Measurements from ENCODE around the gene TRIP4. TPM values are rescaled to one million over a fixed set of nuclear protein-coding genes. Genes with fewer than 3 reads are reported as not detected.

Gene TRIP4
- polyA plus RNA-seq, 1 donor from 2014 or later = 20.8 TPM

DNA sequence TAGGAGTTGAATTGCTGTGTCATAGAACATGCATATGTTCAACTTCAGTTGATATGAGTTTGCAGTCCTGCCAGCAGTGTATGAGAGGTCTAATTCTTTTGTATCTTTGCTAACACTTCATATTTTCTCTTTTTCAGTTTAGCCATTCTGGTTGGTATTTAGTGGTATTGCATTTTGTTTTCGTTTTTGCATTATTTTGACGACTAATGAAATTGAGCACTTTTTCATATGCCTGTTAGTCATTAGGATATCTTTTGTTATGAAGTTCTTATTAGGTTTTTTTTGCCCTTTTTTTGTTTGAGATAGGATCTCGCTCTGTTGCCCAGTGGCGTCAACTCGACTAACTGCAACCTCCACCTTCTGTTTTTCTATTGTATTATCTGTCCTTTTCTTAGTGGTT, 9.2 kb downstream of the TRIP4 start:
- peaks cover 10% of the 10 kb centered on the region for H3K36me3 ChIP-seq (ENCODE audit: insufficient read depth, low read length)
- H3K9me3 ChIP-seq (ENCODE audit: low read length) = no peaks in the 10 kb centered on the region
- H3F3A ChIP-seq (ENCODE audit: insufficient read depth, low read length, poor library complexity, severe bottlenecking) = no peaks in the 10 kb centered on the region
- H3K27me3 ChIP-seq (ENCODE audit: insufficient read depth, low read depth, low read length) = no peaks in the 10 kb centered on the region
- no peak overlapping the region for H3K4me3 ChIP-seq (ENCODE audit: low read length)
- no peak overlapping the region for H3K9ac ChIP-seq (ENCODE audit: low read length)
- H4K20me1 ChIP-seq (ENCODE audit: insufficient read depth) = no peaks in the 10 kb centered on the region
- H3K4me2 ChIP-seq (ENCODE audit: low read length) = no peak overlapping the region
- no peaks in the 10 kb centered on the region for H3K9me2 ChIP-seq (ENCODE audit: insufficient read depth, low read length)
- H3K27ac ChIP-seq (ENCODE audit: low read length) = no peak overlapping the region
- no peak for TF ChIP-seq EP300 (conservative IDR thresholded peaks at IDR 0.05; ENCODE audit: poor library complexity, severe bottlenecking)
- no peak overlapping the region for H2AFZ ChIP-seq (ENCODE audit: low read depth, low read length)
- no peaks in the 10 kb centered on the region for H3K79me2 ChIP-seq (replicated peaks; ENCODE audit: insufficient read depth, low read length)

DNA sequence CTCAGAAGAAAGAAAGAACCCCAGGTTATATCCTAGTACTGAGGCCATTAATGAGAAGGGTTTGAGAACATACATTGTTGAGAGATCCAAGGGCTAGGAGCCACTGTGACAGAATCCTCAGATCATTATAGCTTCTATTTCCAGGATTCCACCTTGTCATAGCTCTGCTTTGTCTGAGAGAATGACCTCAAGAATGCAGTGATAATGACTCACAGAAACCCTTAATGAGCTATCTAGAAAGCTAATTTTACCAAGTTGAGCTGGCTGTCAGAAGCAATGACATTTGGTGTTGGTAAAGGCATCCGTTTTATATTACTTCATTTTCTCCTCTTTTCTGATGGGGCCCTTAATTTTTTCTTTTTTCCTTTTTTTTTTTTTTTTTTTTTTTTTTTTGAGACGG, 10.9 kb downstream of the TRIP4 start:
- Histone ChIP-seq H3K79me2 (replicated peaks; ENCODE audit: insufficient read depth, low read length) (no peaks in the 10 kb centered on the region), H3K27ac (ENCODE audit: low read length) (no peak overlapping the region), H2AFZ (ENCODE audit: low read depth, low read length) (no peak overlapping the region), H3K9ac (ENCODE audit: low read length) (no peak overlapping the region), H3F3A (ENCODE audit: insufficient read depth, low read length, poor library complexity, severe bottlenecking) (no peaks in the 10 kb centered on the region), H3K36me3 (ENCODE audit: insufficient read depth, low read length) (peaks cover 11% of the 10 kb centered on the region), H3K9me2 (ENCODE audit: insufficient read depth, low read length) (no peaks in the 10 kb centered on the region), H3K4me3 (ENCODE audit: low read length) (no peak overlapping the region), H3K27me3 (ENCODE audit: insufficient read depth, low read depth, low read length) (no peaks in the 10 kb centered on the region), H3K9me3 (ENCODE audit: low read length) (no peaks in the 10 kb centered on the region), H3K4me2 (ENCODE audit: low read length) (no peak overlapping the region), H4K20me1 (ENCODE audit: insufficient read depth) (no peaks in the 10 kb centered on the region)
- TF ChIP-seq, protein P1, sequence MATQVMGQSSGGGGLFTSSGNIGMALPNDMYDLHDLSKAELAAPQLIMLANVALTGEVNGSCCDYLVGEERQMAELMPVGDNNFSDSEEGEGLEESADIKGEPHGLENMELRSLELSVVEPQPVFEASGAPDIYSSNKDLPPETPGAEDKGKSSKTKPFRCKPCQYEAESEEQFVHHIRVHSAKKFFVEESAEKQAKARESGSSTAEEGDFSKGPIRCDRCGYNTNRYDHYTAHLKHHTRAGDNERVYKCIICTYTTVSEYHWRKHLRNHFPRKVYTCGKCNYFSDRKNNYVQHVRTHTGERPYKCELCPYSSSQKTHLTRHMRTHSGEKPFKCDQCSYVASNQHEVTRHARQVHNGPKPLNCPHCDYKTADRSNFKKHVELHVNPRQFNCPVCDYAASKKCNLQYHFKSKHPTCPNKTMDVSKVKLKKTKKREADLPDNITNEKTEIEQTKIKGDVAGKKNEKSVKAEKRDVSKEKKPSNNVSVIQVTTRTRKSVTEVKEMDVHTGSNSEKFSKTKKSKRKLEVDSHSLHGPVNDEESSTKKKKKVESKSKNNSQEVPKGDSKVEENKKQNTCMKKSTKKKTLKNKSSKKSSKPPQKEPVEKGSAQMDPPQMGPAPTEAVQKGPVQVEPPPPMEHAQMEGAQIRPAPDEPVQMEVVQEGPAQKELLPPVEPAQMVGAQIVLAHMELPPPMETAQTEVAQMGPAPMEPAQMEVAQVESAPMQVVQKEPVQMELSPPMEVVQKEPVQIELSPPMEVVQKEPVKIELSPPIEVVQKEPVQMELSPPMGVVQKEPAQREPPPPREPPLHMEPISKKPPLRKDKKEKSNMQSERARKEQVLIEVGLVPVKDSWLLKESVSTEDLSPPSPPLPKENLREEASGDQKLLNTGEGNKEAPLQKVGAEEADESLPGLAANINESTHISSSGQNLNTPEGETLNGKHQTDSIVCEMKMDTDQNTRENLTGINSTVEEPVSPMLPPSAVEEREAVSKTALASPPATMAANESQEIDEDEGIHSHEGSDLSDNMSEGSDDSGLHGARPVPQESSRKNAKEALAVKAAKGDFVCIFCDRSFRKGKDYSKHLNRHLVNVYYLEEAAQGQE (IDR thresholded peaks at IDR 0.05; ENCODE audit: borderline replicate concordance) = no peak
- TF ChIP-seq POLR2AphosphoS5 (IDR thresholded peaks at IDR 0.05) (no peak), EZH2 (IDR thresholded peaks at IDR 0.05; ENCODE audit: borderline replicate concordance, insufficient read depth, low read length, poor library complexity, severe bottlenecking) (no peak), EP300 (conservative IDR thresholded peaks at IDR 0.05; ENCODE audit: poor library complexity, severe bottlenecking) (no peak)

DNA sequence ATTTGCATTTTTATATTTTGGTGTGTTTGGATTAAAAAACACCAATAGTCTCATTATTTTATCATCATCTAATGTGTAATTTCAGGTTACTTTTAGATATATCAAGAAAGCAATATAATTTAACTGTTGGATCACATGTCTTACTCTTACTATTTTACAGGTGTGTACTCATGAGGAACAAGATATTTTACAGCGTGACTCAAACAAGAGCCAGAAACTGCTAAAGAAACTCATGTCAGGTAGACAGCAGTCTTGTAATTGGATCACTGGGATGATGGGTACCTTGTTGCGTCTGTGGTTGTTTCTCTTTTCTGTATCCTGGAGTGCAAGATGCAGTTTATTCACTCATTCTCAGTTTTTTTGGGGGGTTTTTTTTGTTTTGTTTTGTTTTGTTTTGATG, 12.9 kb downstream of the TRIP4 start:
- H3K36me3 ChIP-seq (ENCODE audit: insufficient read depth, low read length) = peaks cover 4% of the 10 kb centered on the region

More for the DNA sequence above, 12.9 kb downstream of the TRIP4 start:
- Histone ChIP-seq H3K27me3 (ENCODE audit: insufficient read depth, low read depth, low read length) (no peaks in the 10 kb centered on the region), H3K4me2 (ENCODE audit: low read length) (no peak overlapping the region), H3K27ac (ENCODE audit: low read length) (no peak overlapping the region), H3K9me3 (ENCODE audit: low read length) (no peaks in the 10 kb centered on the region), H3K9me2 (ENCODE audit: insufficient read depth, low read length) (no peaks in the 10 kb centered on the region), H2AFZ (ENCODE audit: low read depth, low read length) (no peak overlapping the region), H3K4me3 (ENCODE audit: low read length) (no peak overlapping the region), H4K20me1 (ENCODE audit: insufficient read depth) (no peaks in the 10 kb centered on the region), H3F3A (ENCODE audit: insufficient read depth, low read length, poor library complexity, severe bottlenecking) (no peaks in the 10 kb centered on the region), H3K79me2 (replicated peaks; ENCODE audit: insufficient read depth, low read length) (no peaks in the 10 kb centered on the region), H3K9ac (ENCODE audit: low read length) (no peak overlapping the region)
- TF ChIP-seq, protein P1 (IDR thresholded peaks at IDR 0.05; ENCODE audit: borderline replicate concordance) = no peak
- TF ChIP-seq TAF1 (IDR thresholded peaks at IDR 0.05; ENCODE audit: low read depth) = no peak
- no peak for TF ChIP-seq EZH2 (IDR thresholded peaks at IDR 0.05; ENCODE audit: borderline replicate concordance, insufficient read depth, low read length, poor library complexity, severe bottlenecking)
- no peak for TF ChIP-seq POLR2AphosphoS5 (IDR thresholded peaks at IDR 0.05)
- TF ChIP-seq, protein P2, sequence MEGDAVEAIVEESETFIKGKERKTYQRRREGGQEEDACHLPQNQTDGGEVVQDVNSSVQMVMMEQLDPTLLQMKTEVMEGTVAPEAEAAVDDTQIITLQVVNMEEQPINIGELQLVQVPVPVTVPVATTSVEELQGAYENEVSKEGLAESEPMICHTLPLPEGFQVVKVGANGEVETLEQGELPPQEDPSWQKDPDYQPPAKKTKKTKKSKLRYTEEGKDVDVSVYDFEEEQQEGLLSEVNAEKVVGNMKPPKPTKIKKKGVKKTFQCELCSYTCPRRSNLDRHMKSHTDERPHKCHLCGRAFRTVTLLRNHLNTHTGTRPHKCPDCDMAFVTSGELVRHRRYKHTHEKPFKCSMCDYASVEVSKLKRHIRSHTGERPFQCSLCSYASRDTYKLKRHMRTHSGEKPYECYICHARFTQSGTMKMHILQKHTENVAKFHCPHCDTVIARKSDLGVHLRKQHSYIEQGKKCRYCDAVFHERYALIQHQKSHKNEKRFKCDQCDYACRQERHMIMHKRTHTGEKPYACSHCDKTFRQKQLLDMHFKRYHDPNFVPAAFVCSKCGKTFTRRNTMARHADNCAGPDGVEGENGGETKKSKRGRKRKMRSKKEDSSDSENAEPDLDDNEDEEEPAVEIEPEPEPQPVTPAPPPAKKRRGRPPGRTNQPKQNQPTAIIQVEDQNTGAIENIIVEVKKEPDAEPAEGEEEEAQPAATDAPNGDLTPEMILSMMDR (IDR thresholded peaks at IDR 0.05; ENCODE audit: poor library complexity, severe bottlenecking) = no peak
- no peak for TF ChIP-seq EP300 (conservative IDR thresholded peaks at IDR 0.05; ENCODE audit: poor library complexity, severe bottlenecking)
- TF ChIP-seq SMC3 (conservative IDR thresholded peaks at IDR 0.05; ENCODE audit: poor library complexity) = no peak
- TF ChIP-seq MXI1 (conservative IDR thresholded peaks at IDR 0.05; ENCODE audit: poor library complexity, severe bottlenecking) = no peak
- TF ChIP-seq RAD21 (conservative IDR thresholded peaks at IDR 0.05) = no peak
